GM10248 (cell line): Measurements from ENCODE around the gene NAPA.

Experiments
- CTCF ChIA-PET: fragments of 300-600 bp; sonication (Branson Sonifier 250); formaldehyde crosslinking; extraction: SDS; loops from one replicate; lab custom pipeline; 2021; ENCODE audit warnings: antibody characterized with exemption; lab: Yijun Ruan, JAX
- POLR2A ChIA-PET: fragments of 350-650 bp; sonication (Branson Sonifier 250); formaldehyde crosslinking; extraction: SDS; loops from one replicate; lab custom pipeline; 2020; ENCODE audit warnings: antibody characterized with exemption; lab: Yijun Ruan, JAX
- DNase-seq: peaks from one replicate; pipeline ENCODE4 v3.0.0; 2012; ENCODE audit errors: extremely low spot score
- TF ChIP-seq, protein P1 (sequence below): IDR thresholded peaks from 2 replicates; pipeline ENCODE4 v1.5.1; 2012; ENCODE audit warnings: mild to moderate bottlenecking, low read depth; ENCODE audit errors: extremely low read depth, missing control alignments, control extremely low read depth

NAPA gene

DNA sequence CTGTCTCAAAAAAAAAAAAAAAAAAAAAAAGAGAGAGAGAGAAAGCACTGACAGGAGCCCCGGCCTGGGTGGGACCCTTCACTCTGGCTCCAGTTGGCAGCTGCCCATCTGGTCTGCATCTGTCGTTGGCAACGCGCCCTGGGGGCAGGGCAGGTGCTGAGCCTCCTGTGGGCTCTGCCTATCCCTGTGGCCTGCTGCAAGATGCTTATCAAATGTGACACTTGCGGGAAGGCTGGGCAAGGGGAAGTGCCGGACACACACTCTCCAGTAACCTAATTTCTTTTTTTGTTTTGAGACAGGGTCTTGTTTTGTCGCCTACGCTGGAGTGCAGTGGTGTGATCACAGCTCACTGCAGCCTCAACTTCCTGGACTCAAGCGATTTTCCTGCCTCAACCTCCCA lies 20.1 kb downstream of the NAPA start:
- no peak for DNase-seq
- ChIA-PET POLR2A (no interaction called here), CTCF (interaction anchor here (0.7 to 3.2 kb wide), 4 partner anchors 9 to 21 kb away, joined by 3 to 20 read pairs (median 5); partner anchors contain the start of genes KPTN and NAPA)
- TF ChIP-seq, protein P1, sequence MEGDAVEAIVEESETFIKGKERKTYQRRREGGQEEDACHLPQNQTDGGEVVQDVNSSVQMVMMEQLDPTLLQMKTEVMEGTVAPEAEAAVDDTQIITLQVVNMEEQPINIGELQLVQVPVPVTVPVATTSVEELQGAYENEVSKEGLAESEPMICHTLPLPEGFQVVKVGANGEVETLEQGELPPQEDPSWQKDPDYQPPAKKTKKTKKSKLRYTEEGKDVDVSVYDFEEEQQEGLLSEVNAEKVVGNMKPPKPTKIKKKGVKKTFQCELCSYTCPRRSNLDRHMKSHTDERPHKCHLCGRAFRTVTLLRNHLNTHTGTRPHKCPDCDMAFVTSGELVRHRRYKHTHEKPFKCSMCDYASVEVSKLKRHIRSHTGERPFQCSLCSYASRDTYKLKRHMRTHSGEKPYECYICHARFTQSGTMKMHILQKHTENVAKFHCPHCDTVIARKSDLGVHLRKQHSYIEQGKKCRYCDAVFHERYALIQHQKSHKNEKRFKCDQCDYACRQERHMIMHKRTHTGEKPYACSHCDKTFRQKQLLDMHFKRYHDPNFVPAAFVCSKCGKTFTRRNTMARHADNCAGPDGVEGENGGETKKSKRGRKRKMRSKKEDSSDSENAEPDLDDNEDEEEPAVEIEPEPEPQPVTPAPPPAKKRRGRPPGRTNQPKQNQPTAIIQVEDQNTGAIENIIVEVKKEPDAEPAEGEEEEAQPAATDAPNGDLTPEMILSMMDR, result no peak

DNA sequence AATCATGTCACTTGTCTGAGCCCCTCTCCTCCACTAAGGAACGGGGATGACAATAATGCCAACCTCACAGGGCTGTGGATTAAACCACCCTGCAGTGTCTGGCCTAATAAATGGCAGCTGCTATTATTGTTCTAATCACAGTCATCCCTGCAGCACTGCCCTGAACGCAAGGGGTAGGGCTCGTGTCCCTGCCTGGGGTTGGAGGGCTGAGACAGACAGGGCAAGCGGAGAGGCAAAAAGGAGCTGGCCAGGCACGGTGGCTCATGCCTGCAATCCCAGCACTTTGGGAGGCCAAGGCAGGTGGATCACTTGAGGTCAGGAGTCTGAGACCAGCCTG lies 20.7 kb downstream of the NAPA start:
- TF ChIP-seq, protein P1, result no peak
- ChIA-PET POLR2A (no interaction called here), CTCF (interaction anchor here (0.7 to 3.2 kb wide), 4 partner anchors 9 to 21 kb away, joined by 3 to 20 read pairs (median 5); partner anchors contain the start of genes KPTN and NAPA)
- no peak for DNase-seq

DNA sequence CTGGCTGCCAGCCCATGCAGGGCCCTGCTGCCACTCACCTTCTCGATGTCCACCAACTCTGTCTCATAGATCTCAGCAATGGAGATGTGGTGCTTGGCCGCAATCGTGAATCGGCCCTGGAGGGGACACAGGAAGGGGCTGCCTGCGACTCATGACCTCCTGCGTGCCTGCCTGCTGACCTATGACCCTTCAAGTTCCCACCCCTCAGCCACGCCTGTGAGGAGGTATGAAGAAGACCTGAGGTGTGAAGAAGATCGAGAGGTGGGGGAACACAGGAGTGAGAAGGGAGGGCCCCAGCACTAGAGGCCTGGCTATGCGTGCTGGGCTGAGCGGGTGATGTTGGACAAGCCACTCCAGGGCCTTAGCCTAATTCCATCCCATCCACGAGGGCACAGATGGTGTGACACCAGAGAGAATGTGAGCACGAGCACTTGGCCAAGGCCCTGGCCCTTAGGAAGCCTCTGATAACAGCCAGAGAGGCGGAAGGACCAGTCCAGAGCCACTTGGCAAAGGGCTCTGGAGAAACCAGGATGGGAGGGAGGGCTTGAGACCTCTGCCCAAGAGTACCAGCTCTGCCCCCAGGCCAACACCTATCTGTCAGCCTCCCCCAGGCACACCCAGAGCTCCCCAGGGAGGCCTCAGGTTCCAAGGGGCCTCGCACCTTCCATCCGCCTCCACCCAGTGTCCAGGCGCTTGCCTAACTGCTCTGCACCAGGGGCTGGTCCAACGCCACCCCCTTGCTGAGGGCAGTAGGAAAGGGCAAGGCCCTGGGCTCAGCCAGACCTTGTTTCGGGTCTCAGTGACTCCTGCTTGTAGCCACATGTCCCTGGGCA lies 21.3 kb downstream of the NAPA start:
- ChIA-PET POLR2A (no interaction called here), CTCF (interaction anchor here (1.0 to 3.2 kb wide), 4 partner anchors 10 to 57 kb away, joined by 3 to 20 read pairs (median 5); partner anchors contain the start of genes KPTN and NAPA)
- no peak for DNase-seq
- TF ChIP-seq, protein P1, result no peak

DNA sequence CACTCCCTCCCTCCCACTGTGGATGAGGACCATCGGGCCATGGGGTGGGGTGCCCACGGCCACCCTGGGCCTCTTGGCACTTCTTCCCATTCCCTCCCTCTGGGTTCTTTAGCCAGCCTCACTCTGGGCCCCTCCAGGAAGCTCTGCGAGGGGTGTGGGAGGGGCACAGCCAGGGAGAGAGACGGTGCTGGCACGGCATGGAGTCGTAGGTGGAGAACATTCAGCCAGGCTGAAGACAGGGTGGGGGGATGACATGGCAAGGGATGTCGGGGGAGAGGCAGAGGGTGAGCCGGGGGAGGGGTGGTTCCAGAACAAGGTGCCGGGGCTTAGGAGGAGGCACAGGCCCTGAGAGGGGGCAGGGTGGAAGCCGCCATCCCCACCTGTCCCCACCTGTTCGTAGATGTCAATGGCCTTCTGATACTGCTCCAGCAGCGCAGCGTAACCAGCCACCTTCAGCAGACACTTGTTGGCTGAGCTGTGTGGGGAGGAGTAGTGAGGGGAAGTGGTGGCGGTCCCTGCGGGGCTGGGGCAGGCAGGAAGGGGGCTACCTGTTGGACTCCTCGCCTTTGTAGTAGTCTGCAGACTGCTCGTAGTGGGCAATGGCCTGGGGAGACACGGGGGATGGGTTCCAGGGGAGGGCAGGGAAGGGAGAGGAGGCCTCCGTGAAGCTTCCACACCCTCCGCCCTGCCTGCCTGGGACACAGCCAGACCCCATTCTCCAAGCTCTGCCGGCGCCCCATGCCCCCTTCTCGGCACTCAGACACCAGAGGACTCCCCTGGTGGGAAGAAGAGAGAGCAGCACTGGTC lies 22.1 kb downstream of the NAPA start:
- no peak for DNase-seq
- ChIA-PET POLR2A (no interaction called here), CTCF (interaction anchor here (1.2 kb wide), 1 partner anchor 56 kb away, joined by 3 read pairs; no protein-coding TSS in a partner anchor)
- TF ChIP-seq, protein P1, result no peak

DNA sequence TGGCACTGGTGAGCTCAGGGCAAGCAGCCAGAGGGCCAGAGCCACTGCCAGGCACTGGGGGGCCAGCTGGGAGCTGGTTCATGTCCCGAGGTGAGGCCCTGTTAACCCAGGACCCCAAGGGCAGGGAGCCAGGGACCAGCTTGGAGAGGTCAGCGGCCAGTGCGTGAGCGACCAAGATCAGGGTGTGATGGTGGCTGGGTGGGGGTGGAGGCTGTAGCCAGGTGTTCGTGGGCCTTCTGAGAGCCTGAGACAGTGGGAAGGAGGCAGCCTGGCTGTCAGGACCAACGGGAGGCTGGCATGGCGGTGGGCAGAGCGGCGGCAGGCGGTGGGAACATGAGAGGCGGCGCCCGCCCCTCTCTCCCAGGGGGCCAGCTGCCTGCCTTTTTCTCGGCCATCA lies 22.7 kb downstream of the NAPA start:
- DNase-seq, result no peak
- POLR2A ChIA-PET, result interaction anchor here (0.5 kb wide), 1 partner anchor 56 kb away, joined by 4 read pairs; no protein-coding TSS in a partner anchor
- TF ChIP-seq, protein P1, result no peak
- CTCF ChIA-PET, result interaction anchor here (0.7 to 1.2 kb wide), 2 partner anchors 8 to 56 kb away, joined by 3 read pairs; partner anchors contain the start of gene KPTN
